Ovary (tissue), 9 donors: ENCODE data around the gene BMPER. TPM values are rescaled to one million over a fixed set of nuclear protein-coding genes. Genes with fewer than 3 reads are reported as not detected.

Experiments
- DNase-seq, 5 donors: peaks; one replicate each; pipeline ENCODE4 v3.0.0-alpha.2; 2019 to 2020
- H3K27ac ChIP-seq, 2 donors: fragments of 200-600 bp; one replicate each; pipeline versions ENCODE4 v1.5.1 to v1.8.0; 2019 to 2022
- H3K27me3 ChIP-seq: fragments of 200-600 bp; one replicate; pipeline ENCODE4 v1.8.0; 2022
- H3K36me3 ChIP-seq: fragments of 200-600 bp; sonication (generic); one replicate; pipeline ENCODE4 v1.5.1; 2019
- H3K4me1 ChIP-seq: one replicate; pipeline ENCODE4 v1.8.1; 2013; ENCODE audit warnings: mild to moderate bottlenecking, moderate library complexity; ENCODE audit not compliant: insufficient read depth
- H3K4me3 ChIP-seq: fragments of 200-600 bp; sonication (generic); one replicate; pipeline ENCODE4 v1.5.1; 2017
- H3K9me3 ChIP-seq, 2 donors: fragments of 200-600 bp in 1 of 2; sonication (generic) in 1 of 2; one replicate each; pipeline versions ENCODE4 v1.5.1 to v1.8.1; 2013 to 2019; ENCODE audit warnings: mild to moderate bottlenecking in 1 of 2, moderate library complexity in 1 of 2
- CTCF ChIP-seq, 3 donors: fragments of 450-650 bp in 2 of 3; fragments of 200-600 bp in 1 of 3; IDR thresholded peaks; one replicate each; pipeline versions ENCODE4 v1.5.1 to v1.8.0; 2016 to 2022; ENCODE audit warnings: antibody characterized with exemption in 3 of 3, mild to moderate bottlenecking in 1 of 3
- EP300 ChIP-seq: sonication (generic); formaldehyde crosslinking; IDR thresholded peaks from one replicate; pipeline ENCODE4 v1.6.1; 2017; ENCODE audit warnings: antibody characterized with exemption
- POLR2A ChIP-seq: fragments of 450-650 bp; IDR thresholded peaks from one replicate; pipeline ENCODE4 v1.6.1; 2017; ENCODE audit warnings: antibody characterized with exemption, mild to moderate bottlenecking, moderate library complexity
- WGBS, 3 donors: extraction: QIAGEN DNeasy Blood & Tissue Kit in 1 of 3; methylation state at CpG; one replicate each; pipeline versions ENCODE4 v1.1.5 to v1.1.7; 2013 to 2017; 5-methylcytosine and 5-hydroxymethylcytosine counted together
- intact Hi-C, 4 donors: fragments of 100-400 bp; cut with DNase I; formaldehyde crosslinking; loops; one replicate each; pipeline versions ENCODE4 v1.11.0 to v1.15.1; 2022 to 2023
- polyA plus RNA-seq, 2 donors: library from polyadenylated mRNA; stranded (reverse); fragments of 200-250 nt in 1 of 2; fragments of 350-450 nt in 1 of 2; fragmentation: Illumina TruSeq in 1 of 2; extraction: RNeasy Lipid Tissue Mini Kit (QIAGEN cat#74804) in 1 of 2; gene quantifications; one replicate each; pipeline ENCODE4 v1.2.3, GENCODE V29; 2013 to 2014
- total RNA-seq, 7 donors: library from RNA; depleted of rRNA in 2 of 7; stranded (reverse); fragments of >200 nt in 2 of 7; fragmentation: NEBNext Ultra II Directional in 3 of 7; extraction: Animal tissue kit (Norgen Biotek cat#: 25700) in 3 of 7; gene quantifications; one replicate each; pipeline versions ENCODE4 v1.1.0 to v1.2.4, GENCODE V29; 2016 to 2023
- donor health status: DM: no; HTN: no; CAD: no; lungs with moderate emphysema.
- donor health status: DM: no; HTN: no; CAD: no.
- donor health status: Bipolar disorder and iron deficiency.
- donor health status: DM: yes; HTN: yes; CAD: no.
- donor health status: DM: no; HTN: no; CAD: no.
- donor health status: DM: yes; HTN: yes; CAD: no.

The BMPER gene
- total and polyA plus RNA-seq, 9 donors: 2.9 to 15.3 (median 5.4) TPM

GRCh38 chr7:34191771-34192479 lies 286.6 kb downstream of the BMPER start:
- intact Hi-C loops: no loop called here
- no peak overlapping the region for H3K27ac ChIP-seq
- H3K4me3 ChIP-seq: no peak overlapping the region
- TF ChIP-seq POLR2A (no peak), CTCF (IDR thresholded peaks at IDR 0.05) (no peak), EP300 (no peak)
- 79 to 84% (median 81%) methylated on average over 6 of the region's 6 CpGs for WGBS, 3 donors
- no peaks in the 10 kb centered on the region for H3K27me3 ChIP-seq
- no peak for DNase-seq
- no peaks in the 10 kb centered on the region for H3K4me1 ChIP-seq
- no peaks in the 10 kb centered on the region for H3K9me3 ChIP-seq
- no peaks in the 10 kb centered on the region for H3K36me3 ChIP-seq

GRCh38 chr7:34192906-34193305 lies 287.6 kb downstream of the BMPER start:
- Histone ChIP-seq H3K9me3 (no peaks in the 10 kb centered on the region), H3K36me3 (no peaks in the 10 kb centered on the region), H3K27ac (no peak overlapping the region), H3K4me3 (no peak overlapping the region), H3K4me1 (no peaks in the 10 kb centered on the region), H3K27me3 (no peaks in the 10 kb centered on the region)
- intact Hi-C loops: no loop called here
- DNase-seq: no peak
- WGBS, 3 donors: 88 to 97% (median 89%) methylated on average over 1 of the region's 1 CpG
- TF ChIP-seq EP300: no peak
- no peak for TF ChIP-seq POLR2A
- no peak for TF ChIP-seq CTCF (IDR thresholded peaks at IDR 0.05)

DNA sequence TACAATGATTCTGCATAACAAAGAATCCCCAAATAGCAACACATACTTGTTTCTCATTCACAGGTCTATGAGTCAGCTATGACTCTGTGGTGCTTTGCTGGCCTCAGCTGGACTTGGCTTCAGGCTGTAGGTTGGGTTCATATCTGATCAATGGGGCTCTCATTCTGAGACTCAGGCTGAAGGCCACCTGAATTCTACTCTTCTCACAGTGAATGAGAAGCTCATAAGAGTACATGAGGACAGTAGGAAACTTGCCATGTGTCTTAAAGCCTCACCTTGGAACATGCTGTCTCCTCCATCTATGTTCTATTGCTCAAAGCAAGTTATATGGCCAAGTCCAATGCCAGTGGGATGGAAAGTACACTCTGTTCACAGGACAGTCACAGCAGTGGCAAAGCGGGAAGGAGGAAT lies 292.9 kb downstream of the BMPER start:
- no peak for DNase-seq

More for the DNA sequence above, 292.9 kb downstream of the BMPER start:
- intact Hi-C loops: loop anchor here in 1 of 4 donors (1.0 kb wide), 1 partner anchor 17 kb away; no protein-coding TSS in a partner anchor
- WGBS, 3 donors: 90 to 98% (median 97%) methylated on average over 1 of the region's 1 CpG
- no peaks in the 10 kb centered on the region for H3K27me3 ChIP-seq
- no peaks in the 10 kb centered on the region for H3K4me1 ChIP-seq
- no peaks in the 10 kb centered on the region for H3K36me3 ChIP-seq
- H3K27ac ChIP-seq: no peak overlapping the region
- no peak overlapping the region for H3K4me3 ChIP-seq
- no peak for TF ChIP-seq EP300
- no peak for TF ChIP-seq POLR2A
- TF ChIP-seq CTCF (IDR thresholded peaks at IDR 0.05): no peak
- H3K9me3 ChIP-seq: no peaks in the 10 kb centered on the region
